HK-2 (cell line): ENCODE data around the gene SGCD.
"Not testable (repeated sequence)": the region's sequence is repeated elsewhere in the genome, so short reads cannot be mapped to it uniquely, and the experiment has no call there.

ENCODE experiments used
- DNase-seq: peaks from one replicate; pipeline ENCODE4 v3.0.0-alpha.2; 2018; ENCODE audit not compliant: unreplicated experiment

SGCD gene

DNA sequence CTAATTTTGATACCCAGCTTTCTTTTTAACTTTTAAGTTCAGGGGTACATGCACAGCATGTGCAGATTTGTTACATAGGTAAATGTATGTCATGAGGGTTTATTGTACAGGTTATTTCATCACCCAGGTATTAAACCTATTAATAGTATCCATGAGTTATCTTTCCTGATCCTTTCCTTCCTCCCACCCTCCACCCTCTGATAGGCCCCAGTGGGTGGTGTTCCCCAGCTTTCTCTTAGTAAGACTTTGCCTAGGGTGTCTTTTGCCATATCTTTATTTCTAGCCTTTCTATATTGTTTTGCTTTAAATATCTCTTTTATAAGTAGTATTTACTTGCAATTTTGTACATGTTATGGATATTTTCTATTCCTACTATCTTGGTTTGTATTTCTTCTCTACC is 243.7 kb downstream of the SGCD start:
- no peak for DNase-seq

- no peak for DNase-seq
These were observed 254.8 kb downstream of the SGCD start for GRCh38 chr5:156581725-156582124.

GRCh38 chr5:156582193-156582598 is 255.2 kb downstream of the SGCD start:
- DNase-seq: no peak

- no peak for DNase-seq
These were observed 257.9 kb downstream of the SGCD start for GRCh38 chr5:156584871-156585270.

DNA sequence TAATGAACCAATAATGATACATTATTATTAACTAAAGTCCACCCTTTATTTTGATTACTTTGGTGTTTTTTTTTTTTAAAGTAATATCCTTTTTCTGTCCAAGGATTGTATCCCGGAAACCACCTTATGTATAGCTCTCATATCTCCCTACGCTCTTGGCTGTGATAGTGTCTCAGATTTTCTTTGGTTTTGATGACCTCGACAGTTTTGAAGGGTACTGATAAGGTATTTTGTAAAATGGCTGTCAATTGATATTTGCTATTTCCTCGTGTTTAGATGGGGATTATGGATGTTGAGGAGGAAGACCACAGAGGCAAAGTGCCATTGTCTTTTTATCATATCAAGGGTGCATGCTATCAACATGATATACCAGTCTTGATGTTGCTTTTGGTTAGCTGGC is 259.0 kb downstream of the SGCD start:
- DNase-seq: no peak

DNA sequence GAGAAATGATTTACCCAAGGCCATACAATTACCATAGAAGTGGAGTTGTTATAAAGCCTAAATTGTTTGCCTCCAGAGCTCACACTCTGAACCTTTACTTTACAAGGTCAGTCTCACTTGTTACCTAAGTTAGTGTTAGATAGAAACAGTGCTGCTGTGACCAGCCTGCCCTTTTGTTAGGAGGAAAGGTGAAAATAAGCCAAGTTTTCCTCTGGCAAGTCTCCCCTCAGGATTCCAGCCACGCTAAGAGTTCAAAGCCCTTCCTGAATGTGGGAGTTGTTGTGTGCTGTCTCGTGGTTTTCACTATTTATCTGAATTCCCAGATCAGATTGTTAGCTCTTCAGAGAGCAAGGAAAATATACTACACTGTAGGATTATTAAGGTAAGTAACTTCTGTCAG is 260.0 kb downstream of the SGCD start:
- no peak for DNase-seq

- no peak for DNase-seq
These were observed 261.3 kb downstream of the SGCD start for GRCh38 chr5:156588306-156588705.

DNA sequence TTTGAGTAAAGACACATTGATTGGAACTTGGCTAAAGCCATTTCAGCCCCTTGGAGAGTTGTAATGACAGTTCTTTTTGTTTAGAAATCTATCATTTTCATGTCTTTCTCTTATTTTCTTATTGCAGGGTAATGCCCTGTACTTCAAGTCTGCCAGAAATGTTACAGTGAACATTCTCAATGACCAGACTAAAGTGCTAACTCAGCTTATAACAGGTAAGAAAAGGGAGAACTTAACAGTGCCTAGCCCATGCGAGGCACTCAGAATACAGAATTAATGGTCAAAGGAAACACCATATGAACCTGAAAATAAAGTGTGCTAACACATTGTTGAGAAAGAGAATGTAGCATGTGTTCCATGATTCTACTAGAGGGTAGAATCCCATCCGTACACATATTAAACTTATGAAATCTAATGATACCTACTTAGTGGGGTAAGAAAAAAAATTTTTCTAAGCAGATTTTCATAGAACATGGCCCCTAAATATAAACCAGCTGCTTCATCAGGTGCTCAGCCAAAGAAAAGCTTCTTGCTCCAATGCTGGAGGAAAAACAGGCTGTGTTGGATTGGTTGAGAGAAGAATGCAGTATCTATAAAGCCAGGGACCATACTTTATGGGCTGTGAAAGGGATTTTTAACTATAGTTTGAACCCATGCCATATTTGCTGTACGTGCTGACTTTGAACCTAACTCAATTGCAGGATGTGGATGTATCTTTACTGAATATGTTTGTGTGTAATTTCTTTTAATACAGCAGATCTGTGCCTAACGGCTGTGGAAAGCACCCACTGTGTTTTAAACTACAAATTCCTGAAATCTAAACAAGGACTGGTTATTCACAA is 262.4 kb downstream of the SGCD start:
- DNase-seq: no peak

GRCh38 chr5:156589946-156590216 is 262.9 kb downstream of the SGCD start:
- DNase-seq: no peak

GRCh38 chr5:156590978-156591377 is 264.0 kb downstream of the SGCD start:
- DNase-seq: no peak

GRCh38 chr5:156591631-156592030 is 264.7 kb downstream of the SGCD start:
- no peak for DNase-seq

GRCh38 chr5:156593546-156593945 is 266.6 kb downstream of the SGCD start:
- no peak for DNase-seq

- DNase-seq: no peak
These were observed 267.4 kb downstream of the SGCD start for GRCh38 chr5:156594406-156594805.

GRCh38 chr5:156595132-156595787 is 268.3 kb downstream of the SGCD start:
- DNase-seq: no peak

- DNase-seq: no peak
These were observed 270.3 kb downstream of the SGCD start for GRCh38 chr5:156597276-156597675.

DNA sequence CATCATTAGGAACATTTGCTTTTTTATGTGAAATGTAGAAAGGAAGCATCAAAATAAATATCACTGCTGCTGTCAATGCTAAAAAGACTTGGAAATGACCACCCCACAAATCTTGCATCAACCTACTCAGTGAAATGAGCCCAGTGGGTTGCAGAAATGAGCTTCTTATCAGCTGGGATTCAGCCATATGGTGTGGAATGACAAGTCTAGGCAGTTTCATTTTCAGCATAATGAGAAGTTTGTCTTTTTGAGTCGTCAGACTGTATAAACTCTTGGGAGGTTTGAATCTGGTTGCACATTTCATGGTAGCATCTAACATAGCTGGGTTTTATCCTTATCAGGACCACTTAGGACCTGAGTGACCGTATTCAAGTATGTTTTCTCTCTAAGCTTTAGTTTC is 272.0 kb downstream of the SGCD start:
- no peak for DNase-seq

DNA sequence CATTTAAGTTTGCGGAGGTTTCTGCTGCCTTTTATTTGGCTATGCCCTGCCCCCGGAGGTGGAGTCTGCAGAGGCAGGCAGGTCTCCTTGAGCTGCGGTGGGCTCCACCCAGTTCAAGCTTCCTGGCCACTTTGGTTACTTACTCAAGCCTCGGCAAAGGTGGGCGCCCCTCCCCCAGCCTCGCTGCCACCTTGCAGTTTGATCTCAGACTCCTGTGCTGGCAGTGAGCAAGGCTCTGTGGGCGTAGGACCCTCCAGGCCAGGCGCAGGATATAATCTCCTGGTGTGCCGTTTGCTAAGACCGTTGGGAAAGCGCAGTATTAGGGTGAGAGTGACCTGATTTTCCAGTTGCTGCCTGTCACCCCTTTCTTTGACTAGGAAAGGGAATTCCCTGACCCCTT is 283.6 kb downstream of the SGCD start:
- not testable (repeated sequence) for DNase-seq

- no peak for DNase-seq
These were observed 288.9 kb downstream of the SGCD start for GRCh38 chr5:156615901-156616300.

- no peak for DNase-seq
These were observed 290.5 kb downstream of the SGCD start for GRCh38 chr5:156617426-156617825.

DNA sequence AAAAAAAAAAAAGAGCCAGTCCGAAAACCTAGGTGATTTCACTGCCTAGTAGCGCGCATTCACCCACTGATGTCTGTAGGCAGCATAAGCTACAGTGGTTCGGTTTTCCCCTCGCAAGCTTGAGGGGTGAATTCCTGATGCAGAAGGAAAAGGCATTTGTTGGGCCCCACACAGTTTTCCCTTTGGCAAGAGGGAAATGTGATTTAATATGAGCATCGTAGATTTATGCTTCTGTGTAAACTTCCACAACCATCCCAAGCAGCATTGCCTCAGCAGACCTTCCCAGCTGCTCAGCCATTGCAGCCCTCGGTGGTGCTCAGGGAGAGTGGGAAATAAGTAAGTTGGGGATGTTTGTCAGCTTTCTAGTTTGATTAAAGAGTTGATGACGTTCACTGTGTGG is 291.6 kb downstream of the SGCD start:
- no peak for DNase-seq

DNA sequence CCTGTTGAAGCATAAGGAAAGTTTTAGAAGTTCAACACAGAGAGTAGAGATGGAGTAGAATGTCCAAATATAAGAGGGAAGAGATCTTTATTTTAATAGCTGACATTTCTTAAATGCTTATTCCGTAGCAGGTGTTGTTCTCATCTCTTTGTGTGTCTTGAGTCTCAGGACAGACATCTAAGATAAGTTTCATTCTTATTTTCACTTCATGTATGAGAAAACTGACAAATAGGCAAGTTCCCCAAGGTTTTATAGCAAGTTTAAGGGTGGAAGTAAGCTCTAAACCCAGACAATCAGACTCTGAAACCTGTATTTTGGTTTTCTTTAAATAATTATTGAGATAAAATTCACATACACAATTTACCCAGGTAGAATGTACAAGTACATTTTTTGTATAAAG is 294.8 kb downstream of the SGCD start:
- DNase-seq: no peak

DNA sequence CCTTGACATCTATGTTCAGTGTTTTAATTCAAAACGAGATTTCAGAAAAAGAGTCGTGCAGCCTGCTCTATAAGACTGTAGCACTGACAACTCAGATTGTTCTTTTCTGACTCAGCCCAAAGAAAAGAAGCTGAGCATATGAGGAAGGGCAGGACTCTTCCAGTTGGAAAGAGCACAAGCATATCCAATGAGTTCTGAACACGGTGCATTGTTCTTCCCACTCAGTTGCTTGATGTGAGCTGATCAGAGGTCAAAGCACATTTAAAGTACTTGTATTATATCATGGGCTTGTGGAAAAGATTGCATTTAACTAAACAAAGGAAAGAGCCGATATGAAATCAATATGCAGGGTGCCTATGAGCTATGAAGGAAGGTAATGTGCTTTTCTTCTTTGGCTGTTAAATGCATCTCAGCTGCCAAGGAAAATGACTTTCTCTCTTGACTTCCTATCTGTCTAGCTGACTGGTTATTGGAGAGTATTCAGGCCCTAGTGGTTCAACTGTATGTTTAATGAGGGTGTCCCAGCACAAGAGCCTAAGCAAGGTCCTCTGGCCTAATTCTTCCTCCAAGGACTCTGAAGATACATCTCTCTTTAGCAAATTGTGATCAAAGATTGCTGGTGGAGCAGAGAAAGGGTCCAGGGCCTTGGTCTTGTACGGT is 296.5 kb downstream of the SGCD start:
- no peak for DNase-seq

DNA sequence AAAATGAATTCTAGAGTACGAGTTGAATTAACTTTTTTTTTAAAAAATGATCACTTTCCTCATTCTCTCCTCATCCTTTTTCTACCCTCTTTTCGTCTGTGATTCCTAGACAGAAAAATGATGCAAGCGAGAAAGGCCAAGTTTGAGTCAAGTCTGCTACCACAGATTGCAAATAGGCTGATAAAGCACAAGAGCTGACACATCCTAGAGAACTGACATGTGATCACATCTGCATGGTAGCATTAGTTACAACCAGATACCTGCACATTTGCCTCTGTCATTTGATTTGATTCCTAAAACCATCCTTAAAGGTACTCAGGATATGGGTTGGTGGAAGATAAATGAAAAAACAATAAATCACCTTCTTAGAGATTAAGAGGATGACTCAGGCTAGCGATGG is 297.7 kb downstream of the SGCD start:
- no peak for DNase-seq
